WI38 (cell line): ENCODE data around the gene PGBD1.
A peak's percentile ranks its signal among the peaks of the same experiment; 100 is the strongest.

Experiments
- H3K4me3 ChIP-seq: 2 replicates; pipeline ENCODE4 v1.5.1; 2011; ENCODE audit warnings: low read depth, mild to moderate bottlenecking, control low read depth, low read length
- TF ChIP-seq, protein P1 (sequence below): IDR thresholded peaks from 2 replicates; pipeline ENCODE4 v1.5.1; 2012; ENCODE audit warnings: low read depth, mild to moderate bottlenecking, control low read depth, low read length

The PGBD1 gene

DNA sequence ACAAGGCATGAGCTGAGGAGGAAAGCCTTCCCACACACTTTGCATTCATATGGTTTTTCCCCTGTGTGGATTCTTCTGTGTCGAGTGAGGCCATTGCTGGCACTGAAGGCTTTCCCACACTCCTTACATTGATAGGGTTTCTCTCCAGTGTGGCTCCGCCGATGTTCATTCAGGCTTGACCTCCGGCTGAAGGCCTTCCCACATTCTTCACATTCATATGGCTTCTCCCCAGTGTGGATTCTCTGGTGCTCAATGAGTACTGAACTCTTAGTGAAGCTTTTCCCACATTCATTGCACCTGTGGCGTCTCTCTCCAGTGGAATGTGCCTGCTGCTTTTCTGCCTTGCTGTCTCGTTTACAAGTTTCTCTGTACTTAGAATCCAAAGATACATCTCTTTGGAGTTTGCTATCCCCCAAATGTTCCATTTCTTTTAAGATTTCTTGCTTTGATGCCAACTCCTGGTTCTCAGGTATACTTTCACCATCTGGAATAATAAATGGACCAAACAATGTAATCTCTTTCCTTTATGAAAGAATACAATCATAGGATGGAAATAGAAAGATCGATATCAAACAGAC is 45.1 kb downstream of the PGBD1 start:
- no peak overlapping the region for H3K4me3 ChIP-seq
- TF ChIP-seq, protein P1, sequence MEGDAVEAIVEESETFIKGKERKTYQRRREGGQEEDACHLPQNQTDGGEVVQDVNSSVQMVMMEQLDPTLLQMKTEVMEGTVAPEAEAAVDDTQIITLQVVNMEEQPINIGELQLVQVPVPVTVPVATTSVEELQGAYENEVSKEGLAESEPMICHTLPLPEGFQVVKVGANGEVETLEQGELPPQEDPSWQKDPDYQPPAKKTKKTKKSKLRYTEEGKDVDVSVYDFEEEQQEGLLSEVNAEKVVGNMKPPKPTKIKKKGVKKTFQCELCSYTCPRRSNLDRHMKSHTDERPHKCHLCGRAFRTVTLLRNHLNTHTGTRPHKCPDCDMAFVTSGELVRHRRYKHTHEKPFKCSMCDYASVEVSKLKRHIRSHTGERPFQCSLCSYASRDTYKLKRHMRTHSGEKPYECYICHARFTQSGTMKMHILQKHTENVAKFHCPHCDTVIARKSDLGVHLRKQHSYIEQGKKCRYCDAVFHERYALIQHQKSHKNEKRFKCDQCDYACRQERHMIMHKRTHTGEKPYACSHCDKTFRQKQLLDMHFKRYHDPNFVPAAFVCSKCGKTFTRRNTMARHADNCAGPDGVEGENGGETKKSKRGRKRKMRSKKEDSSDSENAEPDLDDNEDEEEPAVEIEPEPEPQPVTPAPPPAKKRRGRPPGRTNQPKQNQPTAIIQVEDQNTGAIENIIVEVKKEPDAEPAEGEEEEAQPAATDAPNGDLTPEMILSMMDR, result no peak

DNA sequence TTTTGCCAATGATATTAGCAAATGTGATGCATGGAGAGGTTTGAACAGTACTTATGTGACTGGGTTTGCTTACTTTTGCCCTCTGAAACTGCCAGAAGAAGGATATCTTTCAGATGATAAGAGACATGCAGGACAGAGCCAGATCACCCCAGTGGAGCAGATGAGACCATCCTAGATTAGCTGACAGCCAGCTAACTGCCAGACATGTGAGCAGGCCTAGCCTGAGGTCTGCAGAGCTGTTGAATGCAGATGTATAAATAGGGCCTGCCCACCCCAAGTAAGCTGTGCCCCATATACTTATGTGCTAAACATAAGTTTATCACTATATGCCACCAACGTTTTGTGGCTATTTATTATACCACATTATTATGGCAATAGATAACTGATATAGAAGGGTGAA is 48.7 kb downstream of the PGBD1 start:
- TF ChIP-seq, protein P1, result no peak
- H3K4me3 ChIP-seq, result no peak overlapping the region

DNA sequence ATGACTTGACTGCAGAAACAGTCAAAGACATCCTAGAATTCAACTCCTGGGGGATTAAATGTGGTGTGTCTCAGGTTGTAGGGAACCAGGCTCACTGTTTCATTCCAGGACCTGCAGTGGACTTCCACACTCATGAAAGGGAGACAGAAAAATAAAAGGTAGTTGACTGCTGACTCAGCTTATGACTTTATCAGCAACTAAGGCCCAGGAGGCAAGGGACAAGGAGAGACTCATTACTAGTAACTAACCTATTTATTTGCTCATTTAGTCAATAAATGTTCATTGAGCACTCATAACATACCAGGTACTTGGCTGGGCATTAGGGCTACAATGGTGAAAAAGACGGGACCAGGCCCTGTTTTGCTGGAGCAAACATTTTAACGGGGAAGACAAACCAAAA is 51.7 kb downstream of the PGBD1 start:
- TF ChIP-seq, protein P1, result no peak
- no peak overlapping the region for H3K4me3 ChIP-seq

DNA sequence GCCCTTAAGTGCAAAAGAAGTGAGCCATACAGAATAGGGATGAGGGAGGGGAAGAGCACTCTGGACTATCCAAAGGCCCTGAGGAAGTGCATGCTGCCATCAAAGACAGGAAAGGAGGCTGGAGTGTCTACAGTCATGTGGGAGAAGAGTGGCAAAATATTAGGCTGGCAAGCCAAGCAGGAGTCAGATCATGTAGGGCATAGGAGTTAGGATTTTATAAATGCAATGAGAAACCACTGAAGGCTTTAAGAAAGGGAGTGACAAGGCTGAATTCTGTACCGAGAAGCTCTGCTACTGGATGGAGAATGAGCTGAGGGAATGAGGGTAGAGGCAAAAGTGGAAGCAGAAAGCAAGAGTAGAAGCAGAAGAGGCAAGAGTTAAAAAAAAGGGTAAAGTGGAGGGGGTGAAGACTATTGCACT is 52.2 kb downstream of the PGBD1 start:
- H3K4me3 ChIP-seq, result no peak overlapping the region
- TF ChIP-seq, protein P1, result no peak

DNA sequence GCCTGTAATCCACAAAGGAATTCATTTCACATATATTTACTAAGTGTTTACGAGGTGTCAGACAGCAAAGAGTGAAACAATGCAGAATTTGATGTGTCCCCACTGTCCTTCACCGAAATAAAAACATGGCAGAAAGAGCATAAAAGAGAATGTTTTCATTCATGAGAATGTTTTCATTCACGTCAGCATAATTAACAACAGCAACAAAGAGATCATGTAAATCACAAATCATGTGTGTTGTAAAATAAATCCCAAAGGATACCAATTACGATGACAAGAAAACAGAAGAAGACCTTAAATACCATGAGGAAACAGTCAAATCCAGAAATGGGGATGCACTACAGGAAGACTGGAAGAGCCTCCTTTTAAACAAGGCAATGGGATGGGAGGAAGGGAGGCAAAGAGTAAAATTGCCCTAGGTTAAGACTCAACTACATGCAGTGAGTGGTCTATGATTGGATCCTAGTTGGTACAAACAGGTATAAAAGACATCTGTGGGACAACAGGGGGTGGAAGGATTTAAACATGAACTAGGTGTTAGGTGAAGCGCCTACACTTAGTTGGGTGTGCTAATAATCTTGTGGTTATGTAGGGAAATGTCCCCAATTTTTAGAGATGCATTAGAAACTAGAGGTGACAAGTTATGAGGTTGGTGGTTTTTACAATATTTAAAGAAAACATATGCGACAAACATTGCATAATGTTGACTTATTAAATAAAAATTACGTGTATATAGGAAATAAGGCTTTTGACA is 53.1 kb downstream of the PGBD1 start:
- no peak overlapping the region for H3K4me3 ChIP-seq
- TF ChIP-seq, protein P1, result no peak

DNA sequence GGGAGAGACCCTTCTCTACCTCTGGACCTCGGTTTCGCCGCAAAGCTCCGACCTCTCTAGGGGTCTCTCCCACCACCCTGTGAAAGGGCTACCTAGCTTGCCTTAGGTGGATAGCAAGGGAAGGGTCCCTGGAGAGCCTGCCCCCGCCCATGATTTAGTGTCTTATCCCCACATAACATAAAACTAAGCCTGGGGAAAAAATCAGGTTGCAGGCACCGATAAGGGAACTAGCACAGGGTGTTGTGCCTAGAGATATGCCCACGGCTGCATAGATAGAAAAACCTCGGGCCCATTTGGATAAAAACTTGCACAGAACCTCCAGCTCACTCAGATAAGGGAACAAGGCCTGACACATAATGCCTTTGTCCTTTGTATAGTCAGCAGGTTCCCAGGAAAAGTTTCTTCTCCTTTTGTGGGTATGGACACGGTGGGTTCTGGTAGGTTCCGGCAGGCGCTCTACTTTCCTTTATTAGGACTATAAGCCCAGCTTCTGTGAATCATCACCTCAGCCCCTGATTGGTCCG is 53.7 kb downstream of the PGBD1 start:
- peak overlapping the region; percentile 69 for H3K4me3 ChIP-seq
- TF ChIP-seq, protein P1, result no peak
